Measurements from ENCODE around the gene ZBTB20.

- TF ChIP-seq CTCF (IDR thresholded peaks at IDR 0.05; ENCODE audit: insufficient read depth, low read length, poor library complexity, severe bottlenecking): no peak
- no peak for TF ChIP-seq EZH2phosphoT487 (conservative IDR thresholded peaks at IDR 0.05; ENCODE audit: low read length)
Observed at GRCh38 chr3:114606336-114606735, 540.8 kb downstream of the ZBTB20 start.

Data from SU-DHL-6 (cell line).